ENCODE data around the gene SHANK2.

Gene SHANK2

DNA sequence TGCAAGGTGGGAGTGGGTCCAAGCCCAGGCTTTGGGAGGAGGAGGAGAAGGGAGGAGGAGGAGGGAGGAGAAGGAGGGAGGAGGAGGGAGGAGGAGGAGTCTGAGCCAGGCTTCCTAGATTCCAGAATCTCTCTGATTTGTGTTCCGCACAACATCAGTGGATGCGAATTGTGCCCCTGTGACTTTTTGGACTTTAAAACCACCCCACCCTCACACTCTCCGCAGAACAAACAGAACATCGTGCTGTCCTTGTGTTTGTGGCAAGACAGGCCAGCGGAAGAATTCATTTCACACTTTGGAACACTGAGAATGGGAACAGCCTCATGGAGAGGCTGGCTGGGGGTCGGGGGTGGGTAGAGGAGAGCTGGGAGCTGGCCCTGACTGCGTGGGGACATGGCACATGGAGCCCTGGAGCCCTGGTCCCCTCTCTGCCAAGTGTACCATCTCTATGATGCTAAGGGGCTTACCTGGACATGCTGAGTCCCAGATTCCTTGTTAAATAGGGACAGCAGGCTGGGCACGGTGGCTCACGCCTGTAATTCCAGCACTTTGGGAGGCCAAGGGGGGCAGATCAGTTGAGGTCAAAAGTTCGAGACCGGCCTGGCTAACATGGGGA is 16.4 kb upstream of the SHANK2 start:
- no peak for DNase-seq

DNA sequence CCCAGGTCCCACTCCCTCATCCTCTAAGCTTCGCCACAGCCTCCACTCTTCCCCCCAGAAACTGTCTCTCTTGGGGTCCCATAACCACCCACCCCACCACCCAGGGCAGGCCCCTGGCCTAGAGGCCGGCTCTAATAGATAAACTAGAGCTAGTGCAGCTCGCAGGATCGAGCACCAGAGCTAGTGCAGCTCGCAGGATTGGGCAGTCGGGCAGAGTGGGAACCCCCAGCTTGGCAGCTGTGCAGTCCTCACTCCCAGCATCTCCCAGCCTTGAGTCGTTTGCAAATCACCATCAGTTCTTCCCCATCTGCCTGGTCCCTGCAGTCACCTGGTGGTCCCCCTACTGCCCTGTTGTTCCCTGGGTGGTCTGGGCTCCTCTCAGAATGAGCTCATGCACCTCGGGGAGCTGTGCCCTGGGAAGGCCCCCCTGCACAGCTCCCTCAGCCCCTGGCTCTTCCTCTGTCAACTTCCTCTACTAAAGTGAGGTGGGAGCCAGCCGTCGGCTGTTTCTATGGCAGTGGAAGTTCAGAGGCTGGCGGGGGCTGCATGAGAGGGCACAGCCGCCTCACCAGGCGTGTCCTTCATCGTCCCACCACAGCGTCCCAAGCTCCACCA is 15.5 kb upstream of the SHANK2 start:
- no peak for DNase-seq

DNA sequence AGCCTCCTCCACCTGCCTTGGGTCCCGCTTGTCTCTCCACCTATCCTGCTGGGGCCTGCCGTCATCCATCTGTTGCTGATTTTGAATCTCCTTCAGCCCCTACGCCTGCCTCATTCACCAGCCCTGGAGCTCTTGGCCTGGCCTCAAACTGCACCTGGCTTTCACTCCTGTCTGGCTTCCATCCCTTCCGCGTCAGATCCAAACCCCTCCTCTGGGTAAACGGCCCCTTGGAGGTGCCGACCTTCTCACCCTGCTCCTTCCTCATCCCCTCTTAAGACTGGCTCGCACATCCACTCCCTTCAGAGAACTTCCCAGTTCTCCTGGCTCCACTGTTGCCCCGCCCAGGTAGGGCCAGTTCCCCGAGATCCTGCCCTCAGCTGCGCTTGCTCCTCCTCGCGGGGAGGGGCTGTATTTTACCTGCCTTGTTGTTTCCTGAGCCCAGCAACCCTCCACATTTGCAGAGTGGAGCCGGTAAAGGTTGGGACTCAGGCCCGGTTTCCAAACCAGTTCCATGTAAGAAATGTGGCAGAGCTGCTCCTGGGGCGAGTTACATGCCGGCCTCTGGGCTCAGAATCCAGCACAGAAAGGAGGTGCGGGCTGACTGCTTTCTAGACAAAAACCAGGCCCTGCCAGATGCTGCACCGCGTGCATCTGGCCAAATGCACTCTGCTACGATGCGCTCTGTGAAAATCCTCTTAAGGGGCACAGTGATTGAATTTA is 13.9 kb upstream of the SHANK2 start:
- DNase-seq = no peak

DNA sequence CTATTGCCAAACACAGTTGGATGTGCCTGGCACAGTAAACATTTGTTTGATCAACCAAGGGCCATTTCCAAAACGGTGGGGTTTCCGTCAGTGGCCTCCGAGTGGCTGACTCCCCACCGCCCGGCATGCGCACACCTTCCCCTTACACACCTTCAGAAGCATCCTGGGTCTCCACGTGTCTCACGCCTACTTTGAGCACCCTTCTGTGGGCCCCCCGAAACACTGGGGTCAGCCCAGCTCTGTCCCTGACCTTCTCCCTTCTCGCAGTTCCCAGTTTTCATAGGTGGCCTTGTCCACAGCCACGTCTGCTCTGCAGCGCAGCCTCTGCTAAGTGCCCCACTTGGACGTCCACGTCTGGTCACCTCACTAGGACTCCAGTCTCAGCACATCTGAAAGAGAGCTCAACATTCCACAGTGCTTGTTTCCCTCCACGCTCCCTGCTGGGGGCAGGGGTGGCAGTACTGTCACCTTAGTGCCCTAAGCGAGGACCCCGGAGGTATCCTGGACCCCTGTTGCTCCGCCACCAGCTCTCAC is 13.2 kb upstream of the SHANK2 start:
- DNase-seq = no peak

DNA sequence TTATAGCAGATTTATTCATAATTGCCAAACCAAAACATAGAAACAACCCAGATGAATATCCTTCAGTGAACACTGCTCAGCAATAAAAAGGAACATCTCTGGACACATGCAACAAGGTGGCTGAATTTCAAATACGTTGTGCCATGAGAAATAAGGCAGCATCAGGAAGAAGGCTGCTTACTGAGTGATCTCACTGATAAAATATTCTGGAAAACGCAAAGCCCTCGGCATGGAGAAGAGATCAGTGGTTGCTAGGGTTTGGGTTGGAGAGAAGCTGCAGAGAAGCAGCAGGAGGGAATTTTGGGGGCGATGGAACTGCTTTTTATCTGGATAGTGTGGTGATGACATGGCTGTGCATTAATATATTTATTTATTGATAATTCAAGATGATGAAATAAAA is 11.0 kb upstream of the SHANK2 start:
- no peak for DNase-seq

DNA sequence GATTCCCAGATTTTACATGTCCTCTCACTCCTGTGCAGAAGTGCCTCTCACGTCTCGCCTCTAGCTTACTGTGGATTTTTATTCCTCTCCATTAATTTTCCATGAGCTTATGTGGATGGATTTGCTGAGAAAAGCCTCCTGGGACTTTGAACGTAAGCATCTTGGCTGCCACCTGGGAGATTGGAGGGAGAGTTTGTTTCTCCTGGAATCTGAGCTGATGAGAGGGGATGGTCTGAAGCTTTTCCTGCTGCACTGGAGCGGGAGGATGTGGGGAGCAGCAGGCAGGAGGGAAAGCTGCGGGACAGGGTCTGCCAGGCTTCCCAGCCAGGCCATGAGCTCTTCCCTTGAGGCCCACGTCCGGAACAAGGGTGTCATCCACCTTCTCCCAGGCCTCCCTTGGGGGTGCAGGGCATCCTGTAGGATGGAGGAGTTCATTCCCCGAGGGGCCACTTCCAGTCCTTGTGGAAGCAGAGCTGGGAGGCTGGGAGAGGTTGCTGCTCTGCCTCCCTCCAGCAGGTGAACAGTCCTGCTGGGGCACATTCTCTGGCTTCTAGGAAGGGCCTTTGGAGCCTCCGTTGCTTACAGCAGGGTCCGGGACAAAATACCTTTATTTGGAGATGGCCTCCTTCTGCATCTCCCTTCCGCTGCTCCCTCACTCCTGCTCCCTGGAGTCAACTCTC is 3.6 kb upstream of the SHANK2 start:
- no peak for DNase-seq

DNA sequence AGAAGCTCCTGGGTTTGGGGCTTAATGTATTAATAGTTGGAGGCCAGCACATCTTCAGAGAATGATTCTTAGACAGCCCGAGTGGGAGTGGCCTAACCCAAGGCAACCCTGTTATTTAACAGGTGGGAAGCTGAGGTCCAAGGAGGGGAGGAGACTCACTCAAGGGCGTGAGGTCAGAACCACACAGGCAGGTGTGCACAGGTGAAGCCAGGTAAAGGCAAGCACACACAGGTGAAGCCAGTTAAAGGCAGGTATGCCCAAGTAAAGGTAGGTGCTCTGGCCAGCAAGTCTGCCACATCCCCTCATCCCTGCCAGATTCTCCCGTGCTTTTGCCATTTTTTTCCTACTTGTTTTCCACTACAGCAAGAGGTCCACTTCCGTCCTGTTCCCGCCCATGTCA is 2.9 kb upstream of the SHANK2 start:
- no peak for DNase-seq

DNA sequence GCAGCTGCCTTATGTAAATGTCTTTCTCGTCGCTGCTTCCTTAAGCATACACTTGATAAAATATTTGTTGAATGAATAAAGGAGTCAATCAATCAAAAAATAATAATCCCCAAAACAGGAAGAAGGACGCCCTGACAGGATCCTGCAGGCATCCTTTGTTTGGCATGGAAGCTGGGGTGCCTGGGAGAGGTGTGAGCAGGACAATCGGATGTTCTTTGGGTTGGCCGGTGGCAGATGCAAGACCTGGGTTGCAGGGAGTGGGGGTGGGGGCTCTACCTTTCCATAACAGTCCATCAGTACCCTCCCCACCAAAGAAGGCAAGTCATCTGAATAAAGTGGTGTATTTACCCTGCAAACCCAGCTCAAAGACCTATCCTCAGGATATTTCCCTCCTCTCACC is 1.4 kb upstream of the SHANK2 start:
- DNase-seq = no peak

DNA sequence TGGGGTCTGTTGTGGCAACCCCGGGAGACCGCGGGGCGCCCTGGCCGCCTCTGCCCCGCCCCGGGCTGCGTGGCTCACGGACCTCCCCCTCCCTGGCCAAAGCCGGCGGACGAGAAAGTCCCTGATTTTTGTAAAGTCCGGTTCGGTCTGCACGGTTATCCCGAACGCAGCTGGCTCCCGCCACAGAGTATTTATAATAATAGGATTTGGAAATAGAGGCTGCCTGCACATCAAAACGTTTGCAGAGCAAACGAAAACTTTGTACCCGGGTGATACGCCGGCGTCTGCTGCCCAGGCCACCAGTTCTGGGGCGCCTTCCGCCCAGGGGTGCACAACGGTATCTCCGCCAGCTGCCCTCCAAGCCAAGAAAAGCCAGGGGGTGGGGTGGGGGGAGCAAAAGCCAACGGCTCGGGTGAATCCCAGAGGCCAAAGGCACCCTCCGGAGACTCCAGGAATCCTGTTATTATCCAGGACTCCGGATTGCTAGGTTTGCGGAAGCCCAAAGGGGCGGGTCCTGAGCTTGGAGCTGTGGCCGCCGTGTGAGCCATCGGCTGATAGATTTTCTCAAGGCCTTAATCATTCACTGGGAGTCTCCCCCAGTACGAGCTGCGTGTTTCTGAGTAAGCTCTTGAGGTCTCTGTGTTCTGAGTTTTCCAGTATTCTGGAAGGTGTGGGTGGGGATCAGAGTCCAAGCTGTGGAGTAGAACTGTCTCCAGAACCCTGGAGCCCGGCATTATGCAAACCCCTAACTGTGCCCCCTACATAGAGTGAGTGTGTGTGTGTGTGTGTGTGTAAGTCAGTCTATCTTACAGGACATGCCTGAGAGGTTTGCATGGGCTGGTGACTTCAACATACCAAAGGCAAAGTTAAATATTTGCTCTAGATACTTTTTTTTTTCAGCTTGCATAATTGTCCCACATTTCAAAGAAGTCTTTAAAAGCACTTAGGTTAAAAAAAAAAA is 673 bp upstream of the SHANK2 start:
- no peak for DNase-seq

DNA sequence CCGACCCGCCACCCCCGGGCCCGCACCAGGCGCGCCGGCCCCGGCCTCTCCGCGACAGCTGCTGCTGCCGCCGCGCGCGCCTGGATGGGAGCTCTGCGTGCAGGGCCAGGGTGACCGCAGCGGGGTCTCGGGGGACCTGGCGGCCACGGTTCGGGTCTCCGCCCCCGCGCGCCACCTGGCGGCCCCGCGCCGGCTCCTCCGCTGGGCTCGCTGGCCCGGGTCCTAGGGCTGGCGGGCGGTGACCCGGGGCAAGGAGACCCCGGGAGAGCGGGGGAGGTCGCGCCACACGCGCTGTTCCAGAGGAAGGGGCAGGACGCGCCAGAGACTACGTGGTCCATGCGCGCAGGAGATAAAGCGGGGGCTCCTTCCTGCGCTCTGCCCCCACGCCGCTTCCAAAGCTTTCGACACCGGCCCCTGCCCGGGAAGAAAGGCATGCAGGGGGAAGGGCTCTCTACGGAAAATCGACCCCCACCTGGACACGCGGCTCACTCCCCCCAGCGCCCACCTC is 562 bp downstream of the SHANK2 start:
- DNase-seq = no peak

DNA sequence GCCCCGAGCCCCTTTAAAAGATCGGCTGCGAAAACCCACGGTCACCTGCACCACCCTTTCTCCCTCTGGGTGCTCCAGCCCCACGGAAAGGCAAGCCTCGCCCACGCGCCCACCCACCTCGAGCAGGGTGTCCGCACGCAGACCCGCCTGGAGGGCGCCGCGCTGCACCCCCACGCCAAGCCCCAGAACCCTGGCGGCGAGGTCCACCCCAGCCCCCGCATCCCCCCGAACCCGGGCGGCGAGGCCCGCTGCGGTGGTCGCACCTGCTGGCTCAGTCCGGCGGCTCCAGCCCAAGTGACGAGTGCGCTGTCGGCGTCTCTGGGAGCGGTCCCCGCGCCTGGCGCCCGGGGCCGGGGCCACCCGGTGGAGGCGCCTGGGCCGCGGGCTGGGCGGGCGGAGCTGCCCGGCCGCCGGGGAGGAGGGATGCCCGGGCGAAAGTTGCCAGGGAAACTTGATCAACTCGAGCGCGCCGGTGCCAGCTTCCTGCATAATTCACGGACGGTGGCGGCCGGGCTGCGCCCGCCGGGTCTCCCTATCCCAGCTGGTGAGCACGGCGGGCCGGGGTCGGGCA is 1.1 kb downstream of the SHANK2 start:
- DNase-seq = no peak

DNA sequence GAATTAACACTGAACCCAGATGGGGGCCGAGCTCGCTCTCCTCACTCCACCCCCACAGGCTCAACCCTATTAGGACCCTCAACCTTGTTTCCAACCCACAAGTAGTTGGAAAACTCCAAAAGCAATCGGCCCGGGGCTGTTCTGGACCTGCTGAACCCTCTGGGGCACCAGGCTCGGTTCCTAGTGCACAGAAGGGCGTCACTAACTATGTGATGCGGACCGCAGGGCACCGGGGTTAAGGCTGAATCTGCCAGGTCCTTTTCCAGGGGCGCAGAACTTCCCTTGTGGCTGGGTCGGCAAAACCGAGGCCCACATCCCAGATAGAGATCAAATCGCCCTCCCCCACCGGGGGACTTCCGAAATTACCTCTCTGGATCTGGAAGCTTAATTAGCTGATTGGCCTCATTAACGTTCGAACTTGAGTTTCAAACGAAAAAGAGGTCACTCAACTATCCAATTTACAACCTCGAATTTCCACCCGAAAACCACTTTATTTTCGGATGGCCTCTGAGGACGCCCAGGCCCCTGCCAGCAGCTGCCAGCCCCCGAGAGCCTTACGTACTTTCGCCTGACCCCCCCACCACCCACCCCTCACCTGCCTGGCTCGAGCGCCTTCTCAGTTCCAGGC is 1.7 kb downstream of the SHANK2 start:
- DNase-seq = no peak

DNA sequence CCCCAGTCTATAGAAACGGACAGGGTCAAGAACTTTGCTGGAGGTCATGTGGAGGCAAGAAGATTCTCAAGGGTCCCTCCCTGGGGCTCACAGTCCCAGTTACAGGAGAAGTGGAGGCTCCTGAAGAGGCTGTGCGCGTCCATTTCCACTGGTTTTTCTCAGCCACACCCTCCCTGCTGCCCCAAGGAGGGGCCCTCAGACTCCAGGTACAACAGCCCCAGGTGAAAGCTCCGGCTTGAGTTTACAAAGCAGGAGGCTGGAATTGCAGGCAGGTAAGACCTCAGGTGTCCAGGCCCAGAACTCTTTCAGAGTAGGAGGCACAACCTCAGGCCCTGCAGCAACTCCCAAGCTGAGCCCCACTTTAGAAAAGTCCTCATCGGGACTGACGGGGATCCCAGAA is 3.1 kb downstream of the SHANK2 start:
- no peak for DNase-seq

DNA sequence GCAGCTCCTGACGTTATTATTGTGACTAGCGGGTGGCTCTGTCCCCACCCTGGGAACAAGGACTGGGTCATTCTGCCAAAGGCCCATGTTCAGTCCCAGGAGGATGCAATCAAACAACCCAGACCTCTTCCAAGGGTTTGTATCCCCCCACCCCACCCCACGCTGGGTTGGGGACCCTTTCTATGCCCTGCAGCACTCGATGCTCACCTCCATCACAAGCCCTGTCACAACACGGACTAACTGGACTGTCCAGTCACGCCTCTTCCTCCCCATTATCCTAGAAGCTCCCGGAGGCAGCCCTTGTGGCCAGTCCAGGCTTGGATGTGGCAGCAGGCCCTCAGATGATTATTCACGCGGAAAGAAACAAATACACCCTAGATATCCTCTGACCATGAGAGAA is 3.7 kb downstream of the SHANK2 start:
- DNase-seq = no peak

DNA sequence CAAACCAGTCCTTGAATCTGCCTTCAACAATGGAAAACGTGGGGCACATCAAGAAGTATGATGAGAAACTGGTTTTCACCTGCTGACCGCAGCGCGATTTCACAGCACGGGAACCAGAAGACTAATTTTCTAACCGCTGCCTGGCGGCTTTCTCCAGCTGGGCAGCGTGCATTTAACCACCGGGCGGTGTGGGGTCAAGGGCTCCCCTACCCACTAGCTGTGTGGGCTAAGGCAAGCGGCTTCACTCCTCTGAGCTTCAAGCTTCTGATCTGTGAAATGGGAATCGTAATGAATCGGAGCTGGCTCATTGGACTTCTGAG is 4.2 kb downstream of the SHANK2 start:
- no peak for DNase-seq

DNA sequence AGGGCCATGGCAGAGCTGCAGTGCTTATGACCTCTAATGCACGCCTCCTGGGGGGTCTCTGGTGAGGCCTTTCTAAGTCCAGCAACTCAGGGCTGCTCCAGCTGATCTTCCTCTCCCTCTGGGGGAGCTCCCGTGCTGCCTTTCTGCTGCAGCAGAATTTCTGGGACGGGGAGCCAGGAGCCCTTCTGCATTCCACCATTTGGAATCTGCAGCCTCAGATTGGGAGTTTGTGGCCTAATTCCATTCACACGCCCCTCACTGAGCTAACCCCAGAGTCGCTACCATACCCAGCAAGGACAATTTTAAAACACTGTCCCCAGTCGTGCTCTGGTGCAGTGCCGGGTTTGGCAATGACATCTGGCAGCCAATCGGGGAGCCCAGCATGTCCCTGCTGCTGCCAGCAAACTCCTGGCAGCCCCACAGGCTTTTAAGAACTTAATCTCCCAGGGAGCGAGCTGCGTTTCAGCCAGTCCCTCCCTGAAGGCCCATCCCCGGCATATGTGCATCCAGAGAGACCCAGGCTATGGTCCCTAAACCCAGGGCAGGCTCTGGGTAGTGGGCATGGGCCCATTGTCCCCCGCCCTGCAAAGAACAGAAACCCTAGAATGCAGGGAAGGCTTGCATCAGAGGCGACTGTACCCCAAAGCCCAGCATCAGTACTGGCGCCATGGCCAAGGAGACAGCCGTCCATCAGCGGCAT is 4.7 kb downstream of the SHANK2 start:
- no peak for DNase-seq

DNA sequence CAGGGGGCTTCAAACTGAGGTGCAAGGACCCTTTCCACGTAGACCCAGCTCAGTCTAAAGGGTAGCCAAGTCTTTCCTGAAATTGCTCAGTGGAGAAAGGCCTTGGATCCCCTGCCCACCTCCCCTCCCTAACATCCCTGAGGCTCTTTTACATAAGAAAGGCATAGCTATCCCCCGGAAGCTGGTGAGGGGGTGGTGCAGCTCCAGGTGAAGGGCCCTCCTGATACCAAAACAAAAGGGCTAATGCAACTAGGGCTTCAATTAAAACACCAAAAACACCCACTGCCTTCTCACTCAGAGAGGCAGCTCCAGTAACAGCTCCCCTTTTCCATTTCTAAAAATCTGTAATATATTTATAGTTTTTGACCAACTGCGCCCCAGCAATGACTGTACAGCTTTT is 5.8 kb downstream of the SHANK2 start:
- DNase-seq = no peak

DNA sequence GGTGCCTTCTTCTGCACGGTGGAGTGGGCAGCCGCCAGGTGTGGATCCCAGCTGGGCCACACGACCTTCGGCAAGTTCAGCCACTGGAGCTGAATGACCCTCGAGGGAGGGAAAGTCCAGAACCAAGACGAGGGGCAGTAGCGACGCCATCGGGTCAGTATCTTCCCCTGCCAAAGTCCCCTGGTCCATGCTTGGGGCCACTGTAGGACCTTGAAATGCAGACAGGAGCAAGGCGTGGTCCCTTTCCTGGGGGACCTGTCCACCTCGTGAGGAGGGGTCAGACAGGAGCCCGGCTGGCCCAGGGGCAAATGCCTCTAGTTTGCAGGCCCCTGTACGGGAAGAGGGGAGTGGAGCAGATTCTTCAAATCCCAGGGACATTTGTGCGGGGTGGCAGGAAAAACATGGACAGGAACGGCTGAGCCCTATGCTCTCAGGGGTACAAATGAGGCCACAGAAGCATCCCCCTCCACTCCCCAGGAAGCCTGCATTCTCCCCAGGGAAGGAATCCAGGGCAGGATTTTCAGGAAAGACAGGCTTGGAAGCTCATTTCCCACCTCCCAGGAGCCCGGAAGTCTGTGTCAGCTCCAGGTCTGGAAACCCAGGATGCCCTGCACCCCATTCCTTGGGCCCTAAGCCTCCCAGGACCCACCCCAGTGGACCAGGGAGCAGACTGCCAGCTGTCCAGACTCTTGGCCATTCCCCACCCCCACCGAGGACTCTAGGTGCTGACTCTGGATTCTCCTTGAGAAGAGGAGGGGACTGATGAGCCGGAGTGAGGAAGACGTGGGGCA is 6.6 kb downstream of the SHANK2 start:
- no peak for DNase-seq

DNA sequence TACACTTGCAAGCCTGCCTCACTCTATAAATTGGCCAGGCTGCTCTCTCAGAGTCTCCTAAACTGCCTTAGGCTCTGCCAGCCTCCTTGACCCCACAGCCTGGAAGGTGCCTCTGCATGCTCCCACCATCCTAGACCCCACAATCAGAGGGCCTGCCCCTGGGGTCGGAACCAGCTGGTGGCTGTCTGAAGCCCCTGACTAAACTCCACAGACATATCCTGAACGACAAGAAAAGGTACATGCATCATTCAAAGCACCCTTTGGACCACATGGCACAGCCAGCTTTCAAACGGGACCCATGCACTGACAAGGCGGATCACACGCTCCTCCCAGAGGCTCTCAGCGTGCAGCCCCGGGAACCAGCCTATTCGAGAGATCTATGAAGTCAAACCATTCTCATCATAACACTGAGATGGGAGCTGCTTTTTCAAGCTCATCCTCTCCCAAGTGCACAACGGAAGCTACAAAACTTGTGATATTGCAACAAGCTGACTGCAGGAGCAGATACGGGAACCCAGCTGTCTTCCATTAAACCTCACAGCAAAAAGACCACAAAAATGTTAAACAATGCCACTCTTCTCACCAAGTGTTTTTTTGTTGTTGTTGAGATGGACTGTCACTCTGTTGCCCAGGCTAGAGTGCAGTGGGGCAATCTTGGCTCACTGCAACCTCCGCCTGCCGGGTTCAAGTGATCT is 8.1 kb downstream of the SHANK2 start:
- no peak for DNase-seq

DNA sequence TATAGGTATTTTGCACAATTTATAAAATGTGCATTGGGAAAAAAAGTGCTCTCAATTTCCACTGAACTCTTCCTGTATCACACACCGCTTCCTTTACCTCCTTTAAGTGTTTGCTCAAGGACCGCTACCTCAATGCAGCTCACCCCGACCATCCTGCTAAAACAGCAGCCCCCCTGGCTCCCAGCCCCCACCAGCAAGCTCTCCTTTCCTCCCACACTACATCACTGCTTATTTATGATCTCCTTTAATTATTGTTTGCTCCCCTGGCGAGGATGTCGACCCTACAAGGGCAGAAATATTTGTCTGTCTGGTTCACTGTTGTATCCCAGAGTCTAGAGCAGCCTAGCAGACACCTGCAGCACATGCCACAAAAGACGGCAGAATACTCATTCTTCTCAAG is 10.0 kb downstream of the SHANK2 start:
- DNase-seq = no peak

Data from activated CD4-positive, alpha-beta T cell treated with anti-CD3 and anti-CD28 coated beads, Interleukin-2, amount 50 U/mL, for 16 hours (primary cell).